Activated T-cell treated with anti-CD3 and anti-CD28 coated beads, Interleukin-2, amount 50 U/mL, for 48 hours (primary cell): ENCODE measurements around the gene PRRC2A.
"Not testable (repeated sequence)": the region's sequence is repeated elsewhere in the genome, so short reads cannot be mapped to it uniquely, and the experiment has no call there.

Source experiments
- DNase-seq, 2 experiments: peaks; one replicate each; pipeline ENCODE4 v3.0.0-alpha.2; 2020

Gene PRRC2A

GRCh38 chr6:31586008-31586407 lies 34.5 kb upstream of the PRRC2A start, which contains the start of gene LST1:
Gene LST1, plus strand, starts transcription at chr6:31586277. Its CDS starts 1,023 bp downstream, at chr6:31587300.
- no peak for DNase-seq

GRCh38 chr6:31586599-31587281 lies 33.8 kb upstream of the PRRC2A start:
- DNase-seq: peak; percentile 44 to 49

DNA sequence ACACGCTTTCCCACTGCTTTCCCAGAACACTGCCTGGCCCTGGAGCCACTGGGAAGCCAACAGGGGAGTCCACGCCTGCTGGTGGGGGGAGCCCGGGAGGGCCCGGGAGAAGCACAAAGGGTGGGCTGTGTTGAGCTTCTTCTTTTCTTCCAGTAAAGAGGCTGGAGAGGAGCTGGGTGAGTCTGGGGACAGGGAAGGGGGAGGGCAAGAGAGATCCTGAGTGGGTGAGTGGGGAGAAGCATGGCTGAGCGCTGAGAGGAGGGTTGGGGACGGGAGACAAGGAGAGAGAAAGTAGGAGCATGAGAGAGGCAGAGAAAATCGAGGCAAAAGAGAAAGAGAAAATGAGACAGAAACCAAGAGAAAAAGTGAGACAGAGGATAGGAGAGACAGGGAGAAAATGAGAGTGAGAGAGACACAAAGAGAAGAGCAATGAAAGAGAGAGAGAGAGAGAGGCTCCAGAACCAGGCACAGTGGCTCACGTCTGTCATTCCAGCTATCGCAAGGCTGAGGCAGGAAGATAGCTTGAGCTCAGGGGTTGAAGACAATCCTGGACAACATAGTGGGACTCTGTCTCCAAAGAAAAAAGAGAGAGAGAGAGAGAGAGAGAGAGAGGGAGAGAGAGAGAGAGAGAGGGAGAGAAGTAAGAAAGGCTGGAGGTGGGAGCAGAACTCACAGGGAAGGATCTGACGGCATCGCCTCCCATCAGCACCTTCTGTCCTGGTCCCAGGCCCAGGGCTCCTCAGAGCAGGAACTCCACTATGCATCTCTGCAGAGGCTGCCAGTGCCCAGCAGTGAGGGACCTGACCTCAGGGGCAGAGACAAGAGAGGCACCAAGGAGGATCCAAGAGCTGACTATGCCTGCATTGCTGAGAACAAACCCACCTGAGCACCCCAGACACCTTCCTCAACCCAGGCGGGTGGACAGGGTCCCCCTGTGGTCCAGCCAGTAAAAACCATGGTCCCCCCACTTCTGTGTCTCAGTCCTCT lies 32.4 kb upstream of the PRRC2A start:
- peak; percentile 49 for DNase-seq

DNA sequence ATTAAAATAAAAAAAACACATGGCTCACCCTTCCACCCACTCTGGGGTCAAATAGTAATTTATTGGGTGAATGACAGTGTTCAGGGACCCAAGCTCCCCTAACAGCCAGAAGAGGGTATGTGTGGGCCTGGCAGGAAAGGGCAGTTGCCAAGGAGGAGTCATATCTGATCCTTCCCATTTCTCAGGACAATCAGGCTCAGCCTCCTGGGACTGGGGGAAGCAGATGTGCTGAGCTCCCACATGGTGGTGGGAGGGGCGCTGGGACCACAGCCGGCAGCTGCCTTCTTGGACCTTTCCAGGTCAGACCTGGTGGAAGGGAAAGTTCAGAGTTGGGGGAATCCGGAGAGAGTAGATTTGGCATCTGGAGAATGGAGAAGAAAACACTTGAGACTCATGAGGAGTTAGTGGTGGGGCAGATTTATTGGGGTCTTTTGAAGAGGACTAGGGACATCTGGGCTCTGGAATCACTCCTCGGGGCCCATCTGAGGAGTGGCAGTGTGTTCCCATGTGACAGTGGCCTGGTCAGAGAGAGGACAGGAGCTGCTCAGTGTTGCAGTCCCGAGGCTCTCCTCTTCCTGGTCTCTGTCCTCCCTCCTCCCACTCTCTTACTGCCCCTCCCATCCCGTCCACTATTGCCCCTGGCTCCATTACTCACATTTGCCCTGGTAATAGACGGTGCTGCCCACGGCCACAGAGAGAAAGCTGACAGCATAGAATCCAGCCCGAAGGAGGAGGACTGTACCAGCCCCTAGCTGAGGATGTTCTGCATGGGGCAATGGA lies 31.5 kb upstream of the PRRC2A start:
- no peak for DNase-seq

- not testable (repeated sequence) for DNase-seq
These were observed 29.8 kb upstream of the PRRC2A start for GRCh38 chr6:31590691-31591090.

DNA sequence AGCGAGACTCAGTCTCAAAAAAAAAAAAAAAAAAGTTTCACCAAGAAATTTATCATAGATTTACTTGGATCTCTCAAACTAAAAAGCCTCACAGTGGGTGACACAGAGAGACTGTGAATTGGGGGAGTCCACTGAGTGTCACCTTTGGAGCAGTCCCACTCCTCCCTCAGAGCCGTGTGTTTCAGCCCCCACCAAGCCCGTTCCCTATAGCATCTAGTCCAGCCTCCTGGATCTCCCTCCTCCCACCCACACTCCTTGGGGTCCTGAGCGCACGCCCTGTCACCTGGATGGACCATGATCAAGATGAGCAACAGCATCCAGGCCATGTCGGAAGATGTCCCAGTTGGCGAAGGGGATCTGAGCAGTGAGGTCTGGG lies 28.1 kb upstream of the PRRC2A start:
- no peak for DNase-seq

DNA sequence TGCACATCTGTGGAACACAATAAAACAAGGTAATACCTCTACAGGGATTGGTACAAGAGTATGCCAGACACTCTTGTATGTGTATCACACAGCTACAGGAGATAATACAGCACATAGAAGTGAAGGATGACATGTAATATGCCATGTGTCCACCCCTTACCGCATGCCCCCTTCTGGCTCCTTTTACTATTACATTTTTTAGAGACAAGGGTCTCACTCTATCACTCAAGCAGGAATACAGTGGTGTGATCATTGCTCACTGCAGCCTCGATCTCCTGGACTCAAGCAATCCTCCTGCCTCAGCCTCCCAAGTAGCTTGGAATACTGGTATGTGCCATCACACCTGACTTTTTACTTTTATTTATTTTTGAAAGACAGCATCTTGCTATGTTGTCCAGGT lies 23.5 kb upstream of the PRRC2A start:
- peak in 1 of 2 experiments; percentile 53 for DNase-seq

- DNase-seq: no peak
These were observed 13.2 kb upstream of the PRRC2A start for GRCh38 chr6:31607317-31607716.

DNA sequence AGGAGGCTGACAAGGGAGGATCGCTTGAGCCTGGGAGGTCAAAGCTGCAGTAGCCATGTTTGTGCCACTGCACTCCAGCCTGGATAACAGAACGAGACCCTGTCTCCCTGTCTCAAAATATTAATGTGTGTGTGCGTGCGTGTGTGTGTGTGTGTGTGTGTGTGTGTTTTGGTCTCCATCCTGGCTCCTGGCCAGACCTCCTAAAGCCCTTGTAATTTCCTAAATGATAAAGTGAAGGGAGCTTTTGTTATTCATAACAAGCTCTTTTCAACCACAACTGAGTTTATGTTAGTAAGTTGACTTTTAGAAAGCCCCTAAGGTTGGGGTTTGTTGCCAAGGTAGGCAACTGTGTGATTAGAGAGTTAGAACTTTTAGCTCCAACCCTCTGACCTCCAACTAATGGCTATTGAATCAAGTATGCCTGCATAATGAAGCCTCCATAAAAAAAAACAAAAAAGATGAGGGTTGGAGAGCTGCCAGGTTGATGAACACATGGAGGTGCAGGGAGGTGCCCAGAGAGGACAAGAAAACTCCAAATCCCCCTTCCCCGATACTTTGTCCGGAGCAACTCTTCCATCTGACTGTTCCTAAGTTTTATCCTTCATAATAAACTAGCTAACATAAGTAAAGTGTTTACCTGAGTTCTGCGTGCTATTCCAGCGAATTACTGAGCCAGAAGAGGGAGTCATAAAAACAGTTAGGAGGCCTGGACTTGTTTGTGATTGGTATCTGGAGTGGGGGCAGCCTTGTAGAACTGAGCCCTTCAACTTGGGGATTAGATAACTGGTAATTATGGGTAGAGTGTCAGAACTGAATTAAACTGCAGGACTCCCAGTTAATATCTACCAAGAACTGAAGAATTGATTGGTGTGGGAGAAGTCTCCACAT lies 10.8 kb upstream of the PRRC2A start:
- no peak for DNase-seq

GRCh38 chr6:31610968-31611367 lies 9.5 kb upstream of the PRRC2A start:
- no peak for DNase-seq

- no peak for DNase-seq
These were observed 6.4 kb upstream of the PRRC2A start for GRCh38 chr6:31614075-31614619.

GRCh38 chr6:31614684-31615578 lies 5.6 kb upstream of the PRRC2A start, which contains the start of gene AIF1:
Gene AIF1, plus strand, starts transcription at chr6:31615234. Its CDS starts 96 bp downstream, at chr6:31615330.
- no peak for DNase-seq

DNA sequence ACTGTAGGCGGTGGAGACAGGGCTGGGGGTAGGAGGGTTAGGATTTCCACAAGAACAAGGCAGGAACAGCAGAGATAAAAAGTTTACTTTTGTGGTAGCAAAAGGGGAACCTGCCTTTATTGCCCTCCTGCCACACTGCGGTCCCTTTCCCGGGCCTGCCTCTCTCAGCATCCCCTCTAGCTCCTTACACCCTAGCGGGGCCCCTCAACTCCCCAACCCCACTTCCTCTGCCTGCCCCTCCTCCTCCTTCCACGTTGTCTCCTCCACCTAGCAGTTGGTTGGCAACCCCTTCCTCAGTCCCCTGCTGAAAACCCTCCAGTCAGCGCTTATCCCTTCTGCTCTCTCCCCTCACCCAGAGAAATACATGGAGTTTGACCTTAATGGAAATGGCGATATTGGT lies 4.8 kb upstream of the PRRC2A start:
- DNase-seq: peak; percentile 58 to 63

GRCh38 chr6:31617010-31617409 lies 3.5 kb upstream of the PRRC2A start:
- DNase-seq: no peak

- peak; percentile 98 to 99 for DNase-seq
These were observed 520 bp upstream of the PRRC2A start for GRCh38 chr6:31619805-31620585.

DNA sequence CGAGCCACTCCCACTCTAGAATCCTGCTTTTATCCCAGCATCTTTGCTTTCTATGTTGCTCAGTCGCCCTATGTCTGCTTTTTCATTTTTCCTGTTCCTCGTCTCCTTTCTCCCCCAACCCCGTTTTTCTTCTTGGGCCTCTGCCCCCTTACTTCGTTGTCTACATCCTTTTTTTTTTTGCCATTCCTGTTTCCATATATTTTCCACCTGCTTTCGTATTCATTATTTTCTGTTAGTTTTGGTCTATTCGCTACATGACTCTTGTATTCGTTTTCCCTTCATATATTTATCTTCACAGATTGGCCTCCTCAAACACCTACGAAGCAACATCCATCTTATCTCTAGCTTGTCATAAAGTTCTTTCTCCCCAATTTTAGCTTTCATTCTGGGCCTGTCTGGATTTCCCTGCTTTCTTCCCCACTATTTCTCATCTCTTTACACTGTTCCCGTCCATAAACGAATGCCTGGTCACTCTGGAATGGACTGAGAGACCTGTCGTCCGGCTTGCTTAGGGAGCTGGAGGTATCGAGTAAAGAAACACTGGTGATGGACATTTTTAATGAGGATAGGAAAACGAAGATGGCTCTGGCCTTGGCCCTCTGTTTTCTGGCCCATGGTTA lies 915 bp downstream of the PRRC2A start:
- DNase-seq: no peak

DNA sequence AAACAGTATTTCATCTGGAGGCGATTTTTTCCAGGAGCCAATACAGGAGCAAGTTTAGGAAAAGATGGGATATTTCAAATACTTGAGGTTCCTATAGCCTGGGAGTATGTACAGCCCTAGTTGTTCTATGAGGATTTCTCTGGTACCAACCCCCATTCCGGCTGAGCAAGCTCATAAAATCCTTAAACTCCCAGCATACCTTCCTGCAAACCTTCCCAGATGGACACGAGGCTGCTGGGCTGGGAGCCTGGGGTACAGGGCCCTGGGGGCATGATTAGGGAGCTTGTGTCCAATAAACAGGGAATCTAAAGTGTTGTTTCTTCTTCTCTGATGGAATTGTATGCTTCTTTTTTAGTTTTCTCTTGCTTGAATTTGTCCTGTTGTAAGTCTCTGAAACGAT lies 1.5 kb downstream of the PRRC2A start:
- DNase-seq: no peak

DNA sequence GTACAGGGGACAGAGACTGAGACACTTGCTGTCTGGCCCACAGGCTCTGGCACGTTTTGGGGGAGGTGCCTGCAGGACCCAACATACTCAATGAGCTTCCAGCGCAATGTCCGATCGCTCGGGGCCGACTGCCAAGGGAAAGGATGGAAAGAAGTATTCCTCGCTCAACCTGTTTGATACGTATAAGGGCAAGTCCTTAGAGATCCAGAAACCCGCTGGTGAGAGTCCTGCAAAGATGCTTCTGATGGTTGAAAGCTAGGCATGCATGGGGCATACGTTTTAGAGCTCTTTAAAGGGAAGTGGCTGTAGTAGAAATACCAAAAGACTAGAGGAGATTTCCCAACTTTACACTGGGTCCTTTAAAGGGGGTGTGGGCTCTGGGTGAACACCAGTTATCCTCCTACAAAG lies 2.2 kb downstream of the PRRC2A start:
- no peak for DNase-seq

DNA sequence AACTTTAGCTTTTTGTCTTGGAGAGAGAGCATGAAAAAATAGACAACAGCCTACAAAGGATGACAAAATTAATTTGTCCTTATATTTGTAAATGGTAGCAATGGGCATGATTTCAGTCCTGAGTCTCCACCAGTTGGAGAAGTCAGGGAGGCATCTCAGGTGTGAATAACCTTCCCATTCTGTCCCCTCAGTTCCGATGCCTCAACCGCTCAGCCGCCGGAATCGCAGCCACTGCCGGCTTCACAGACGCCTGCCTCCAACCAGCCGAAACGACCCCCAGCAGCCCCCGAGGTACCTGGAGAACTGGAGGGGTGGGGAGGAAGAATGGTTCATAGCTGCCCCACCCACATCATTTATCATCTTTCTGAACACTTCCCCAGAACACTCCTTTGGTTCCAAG lies 3.6 kb downstream of the PRRC2A start:
- DNase-seq: no peak
